Neural progenitor cell (in vitro differentiated cells): Measurements from ENCODE around the gene PRKAG3.

Experiments used
- EZH2 ChIP-seq: fragments of 200-600 bp; sonication (generic); IDR thresholded peaks from 2 replicates; pipeline ENCODE4 v1.6.1; 2017; ENCODE audit warnings: antibody characterized with exemption, mild to moderate bottlenecking, moderate library complexity
- TF ChIP-seq, protein P1 (sequence below): fragments of 200-600 bp; sonication (generic); IDR thresholded peaks from 2 replicates; pipeline ENCODE4 v1.5.1; 2017; ENCODE audit warnings: antibody characterized with exemption, mild to moderate bottlenecking

DNA sequence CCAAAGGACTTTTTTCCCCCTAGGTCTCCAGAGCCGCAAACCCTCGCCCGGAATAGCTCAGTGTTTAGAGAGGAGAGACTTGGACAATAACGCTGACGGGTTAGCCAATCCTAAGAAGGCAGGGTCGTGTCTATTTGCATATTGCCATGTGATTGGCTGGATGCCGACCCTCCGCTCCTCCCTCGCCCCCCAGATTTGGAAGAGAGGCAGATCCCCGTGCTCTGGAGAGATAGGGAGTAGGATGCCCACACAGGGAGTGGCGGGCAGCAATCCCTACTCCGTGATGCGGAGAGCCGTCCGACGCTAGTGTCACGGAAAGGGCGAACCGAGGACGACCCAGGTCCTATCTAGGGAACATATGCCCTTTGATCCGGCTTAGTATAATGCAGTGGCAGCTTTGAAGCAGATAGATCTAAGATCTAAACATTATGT lies 29.4 kb upstream of the PRKAG3 start:
- TF ChIP-seq, protein P1, sequence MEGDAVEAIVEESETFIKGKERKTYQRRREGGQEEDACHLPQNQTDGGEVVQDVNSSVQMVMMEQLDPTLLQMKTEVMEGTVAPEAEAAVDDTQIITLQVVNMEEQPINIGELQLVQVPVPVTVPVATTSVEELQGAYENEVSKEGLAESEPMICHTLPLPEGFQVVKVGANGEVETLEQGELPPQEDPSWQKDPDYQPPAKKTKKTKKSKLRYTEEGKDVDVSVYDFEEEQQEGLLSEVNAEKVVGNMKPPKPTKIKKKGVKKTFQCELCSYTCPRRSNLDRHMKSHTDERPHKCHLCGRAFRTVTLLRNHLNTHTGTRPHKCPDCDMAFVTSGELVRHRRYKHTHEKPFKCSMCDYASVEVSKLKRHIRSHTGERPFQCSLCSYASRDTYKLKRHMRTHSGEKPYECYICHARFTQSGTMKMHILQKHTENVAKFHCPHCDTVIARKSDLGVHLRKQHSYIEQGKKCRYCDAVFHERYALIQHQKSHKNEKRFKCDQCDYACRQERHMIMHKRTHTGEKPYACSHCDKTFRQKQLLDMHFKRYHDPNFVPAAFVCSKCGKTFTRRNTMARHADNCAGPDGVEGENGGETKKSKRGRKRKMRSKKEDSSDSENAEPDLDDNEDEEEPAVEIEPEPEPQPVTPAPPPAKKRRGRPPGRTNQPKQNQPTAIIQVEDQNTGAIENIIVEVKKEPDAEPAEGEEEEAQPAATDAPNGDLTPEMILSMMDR: no peak
- no peak for TF ChIP-seq EZH2
